ENCODE results near the gene RIMBP3C.
"Not testable (repeated sequence)": the region's sequence is repeated elsewhere in the genome, so short reads cannot be mapped to it uniquely, and the experiment has no call there.

RIMBP3C gene

GRCh38 chr22:21551361-21551760 is at the start of gene RIMBP3C:
Gene RIMBP3C (minus strand): TSS chr22:21551461. CDS start chr22:21550976, 485 bp downstream.
- DNase-seq (ENCODE audit: low spot score), result not testable (repeated sequence)

- no peak for DNase-seq (ENCODE audit: low spot score)
These were observed 48.0 kb upstream of the RIMBP3C start for GRCh38 chr22:21599053-21599893.

- no peak for DNase-seq (ENCODE audit: low spot score)
These were observed 47.0 kb upstream of the RIMBP3C start for GRCh38 chr22:21598302-21598701.

GRCh38 chr22:21596356-21597135 is 45.3 kb upstream of the RIMBP3C start:
- not testable (repeated sequence) for DNase-seq (ENCODE audit: low spot score)

- no peak for DNase-seq (ENCODE audit: low spot score)
These were observed 43.7 kb upstream of the RIMBP3C start for GRCh38 chr22:21594865-21595452.

GRCh38 chr22:21593406-21594232 is 42.4 kb upstream of the RIMBP3C start:
- no peak for DNase-seq (ENCODE audit: low spot score)

GRCh38 chr22:21592422-21592821 is 41.2 kb upstream of the RIMBP3C start:
- DNase-seq (ENCODE audit: low spot score), result no peak

- DNase-seq (ENCODE audit: low spot score), result no peak
These were observed 40.4 kb upstream of the RIMBP3C start for GRCh38 chr22:21591695-21592094.

- no peak for DNase-seq (ENCODE audit: low spot score)
These were observed 39.8 kb upstream of the RIMBP3C start for GRCh38 chr22:21590809-21591641.

- no peak for DNase-seq (ENCODE audit: low spot score)
These were observed 38.1 kb upstream of the RIMBP3C start for GRCh38 chr22:21589396-21589795.

GRCh38 chr22:21587803-21588611 is 36.7 kb upstream of the RIMBP3C start:
- DNase-seq (ENCODE audit: low spot score), result no peak

GRCh38 chr22:21585389-21585788 is 34.1 kb upstream of the RIMBP3C start:
- no peak for DNase-seq (ENCODE audit: low spot score)

- no peak for DNase-seq (ENCODE audit: low spot score)
These were observed 31.8 kb upstream of the RIMBP3C start for GRCh38 chr22:21582801-21583740.

GRCh38 chr22:21581009-21581713 is 29.9 kb upstream of the RIMBP3C start:
- DNase-seq (ENCODE audit: low spot score), result not testable (repeated sequence)

- DNase-seq (ENCODE audit: low spot score), result not testable (repeated sequence)
These were observed 29.4 kb upstream of the RIMBP3C start for GRCh38 chr22:21580623-21581007.

- no peak for DNase-seq (ENCODE audit: low spot score)
These were observed 28.2 kb upstream of the RIMBP3C start for GRCh38 chr22:21579474-21579851.

GRCh38 chr22:21573750-21574494 is 22.7 kb upstream of the RIMBP3C start:
- no peak for DNase-seq (ENCODE audit: low spot score)
